ENCODE measurements around the gene DDX41.

Gene DDX41

GRCh38 chr5:177483042-177483441 is 33.7 kb downstream of the DDX41 start:
- no peak for DNase-seq

DNA sequence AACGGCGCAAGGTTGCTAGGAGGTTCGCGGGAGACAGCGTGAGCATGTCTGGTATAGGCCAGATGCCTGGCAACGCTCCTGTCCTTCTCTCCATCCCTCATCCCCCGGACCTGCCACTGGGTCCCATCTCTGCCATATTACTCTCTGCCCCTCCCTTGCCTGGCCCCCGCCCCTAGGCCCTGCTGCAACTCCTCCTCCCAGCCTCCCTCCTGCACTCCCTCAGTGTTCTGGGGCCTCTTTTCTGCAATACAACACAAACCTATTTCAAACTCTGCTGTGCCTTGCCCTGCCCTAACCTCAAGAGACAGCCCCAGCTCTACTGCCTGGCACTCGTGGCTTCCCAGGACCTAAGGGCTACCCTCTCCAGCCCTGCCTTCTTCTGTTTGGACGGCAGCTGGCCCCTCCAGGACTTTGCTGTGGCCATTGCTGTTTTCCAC is 34.4 kb downstream of the DDX41 start:
- no peak for DNase-seq

DNA sequence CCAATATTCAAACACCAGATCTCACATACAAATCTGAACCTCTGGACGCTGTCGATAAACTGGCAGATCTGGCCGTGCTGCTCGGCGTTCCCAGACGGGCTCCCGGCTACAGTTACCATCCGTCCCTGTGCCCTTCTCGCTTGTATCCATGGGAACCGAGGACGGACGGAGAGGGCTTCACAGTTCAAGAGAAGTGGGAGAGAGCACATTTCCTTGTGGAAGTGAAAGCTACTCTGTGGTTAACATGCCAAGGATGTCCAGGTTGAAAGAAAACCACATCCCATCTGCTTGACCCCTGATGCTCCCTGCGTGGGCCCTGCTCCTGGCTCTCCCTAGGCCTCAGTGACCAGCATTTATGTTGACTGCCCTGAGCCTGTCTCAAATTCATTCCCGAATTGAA is 37.0 kb downstream of the DDX41 start:
- DNase-seq, result no peak

GRCh38 chr5:177478711-177479646 is 37.8 kb downstream of the DDX41 start:
- no peak for DNase-seq

DNA sequence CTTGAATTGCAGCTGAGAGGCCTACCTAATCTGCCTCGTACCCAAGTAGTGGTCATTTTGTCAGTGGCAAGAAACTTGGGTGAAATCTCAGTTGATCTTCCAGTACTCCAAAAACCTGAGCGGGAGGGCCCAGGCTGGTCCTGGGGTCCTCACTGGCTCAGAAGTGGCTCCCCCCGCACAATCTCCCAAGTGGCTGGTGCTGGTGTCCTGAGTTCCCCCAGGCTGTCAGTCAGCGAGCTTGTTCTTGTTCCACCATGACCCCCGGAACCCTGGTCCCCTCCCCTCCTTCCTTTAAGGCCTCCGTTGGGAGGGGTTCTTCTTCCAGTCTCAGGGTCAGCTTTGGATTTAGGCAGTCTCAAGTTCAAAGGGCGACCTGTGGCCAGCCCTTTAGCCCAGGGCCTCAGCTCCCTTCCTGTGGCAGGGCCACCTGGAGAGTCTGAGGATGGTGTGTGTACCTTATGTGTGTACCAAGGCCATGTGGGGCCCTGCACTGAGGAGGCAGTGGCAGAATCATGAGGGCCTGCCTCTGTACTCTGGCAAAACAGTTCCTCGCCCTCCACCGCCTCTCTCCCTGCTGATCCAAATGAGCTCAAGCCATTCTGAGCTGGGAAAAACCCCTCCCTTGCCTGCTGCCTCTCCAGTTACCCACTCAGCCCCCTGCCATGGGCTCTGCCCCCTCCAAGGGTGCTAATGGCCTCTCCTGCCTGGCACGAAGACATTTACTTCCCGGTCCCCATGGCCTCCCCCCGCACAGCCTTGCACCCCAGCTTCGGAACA is 38.9 kb downstream of the DDX41 start:
- DNase-seq, result no peak

- no peak for DNase-seq
Observed at GRCh38 chr5:177476531-177477233, 40.1 kb downstream of the DDX41 start.

GRCh38 chr5:177475563-177476427 is 41.0 kb downstream of the DDX41 start:
- DNase-seq, result no peak

DNA sequence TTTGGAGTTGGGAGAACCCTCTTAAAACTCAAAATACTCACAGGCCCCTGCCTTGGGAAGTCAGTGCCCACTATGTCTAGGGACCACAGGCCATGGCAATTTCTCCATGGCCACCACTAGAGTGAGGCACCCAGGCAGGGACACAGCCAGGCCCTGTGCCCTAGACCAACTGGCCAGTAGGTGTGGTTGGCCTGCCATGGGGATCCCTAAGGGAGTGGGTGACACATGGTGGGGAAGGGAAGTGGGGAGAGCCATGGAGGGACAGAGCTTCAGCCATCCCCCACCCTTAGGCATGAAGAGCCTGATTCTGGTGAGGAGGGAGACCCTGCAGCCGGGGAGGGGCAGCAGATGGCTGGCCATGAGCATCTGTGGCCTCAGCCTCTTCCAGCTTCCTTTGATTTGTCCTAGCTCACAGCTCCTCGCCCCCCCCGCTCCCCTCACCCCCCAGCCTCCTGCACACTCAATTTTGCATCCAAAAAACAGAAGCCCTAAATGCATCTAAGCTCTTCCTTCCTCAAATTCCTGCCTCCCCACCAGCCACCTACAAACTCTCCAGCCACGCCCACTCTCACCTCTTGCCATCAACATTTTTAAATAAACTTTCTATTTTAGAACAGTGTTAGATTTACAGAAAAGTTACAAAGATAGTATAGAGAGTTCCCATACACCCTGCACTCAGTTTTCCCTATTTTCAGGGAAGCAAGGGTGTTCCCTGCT is 41.8 kb downstream of the DDX41 start:
- DNase-seq, result no peak

GRCh38 chr5:177474002-177474476 is 42.7 kb downstream of the DDX41 start:
- DNase-seq, result no peak

GRCh38 chr5:177473443-177474001 is 43.2 kb downstream of the DDX41 start, which contains the start of gene DBN1:
Gene DBN1 (minus strand): TSS chr5:177473634. CDS start chr5:177473521, 113 bp downstream.
- peak in 1 of 2 experiments; percentile 47 for DNase-seq

DNA sequence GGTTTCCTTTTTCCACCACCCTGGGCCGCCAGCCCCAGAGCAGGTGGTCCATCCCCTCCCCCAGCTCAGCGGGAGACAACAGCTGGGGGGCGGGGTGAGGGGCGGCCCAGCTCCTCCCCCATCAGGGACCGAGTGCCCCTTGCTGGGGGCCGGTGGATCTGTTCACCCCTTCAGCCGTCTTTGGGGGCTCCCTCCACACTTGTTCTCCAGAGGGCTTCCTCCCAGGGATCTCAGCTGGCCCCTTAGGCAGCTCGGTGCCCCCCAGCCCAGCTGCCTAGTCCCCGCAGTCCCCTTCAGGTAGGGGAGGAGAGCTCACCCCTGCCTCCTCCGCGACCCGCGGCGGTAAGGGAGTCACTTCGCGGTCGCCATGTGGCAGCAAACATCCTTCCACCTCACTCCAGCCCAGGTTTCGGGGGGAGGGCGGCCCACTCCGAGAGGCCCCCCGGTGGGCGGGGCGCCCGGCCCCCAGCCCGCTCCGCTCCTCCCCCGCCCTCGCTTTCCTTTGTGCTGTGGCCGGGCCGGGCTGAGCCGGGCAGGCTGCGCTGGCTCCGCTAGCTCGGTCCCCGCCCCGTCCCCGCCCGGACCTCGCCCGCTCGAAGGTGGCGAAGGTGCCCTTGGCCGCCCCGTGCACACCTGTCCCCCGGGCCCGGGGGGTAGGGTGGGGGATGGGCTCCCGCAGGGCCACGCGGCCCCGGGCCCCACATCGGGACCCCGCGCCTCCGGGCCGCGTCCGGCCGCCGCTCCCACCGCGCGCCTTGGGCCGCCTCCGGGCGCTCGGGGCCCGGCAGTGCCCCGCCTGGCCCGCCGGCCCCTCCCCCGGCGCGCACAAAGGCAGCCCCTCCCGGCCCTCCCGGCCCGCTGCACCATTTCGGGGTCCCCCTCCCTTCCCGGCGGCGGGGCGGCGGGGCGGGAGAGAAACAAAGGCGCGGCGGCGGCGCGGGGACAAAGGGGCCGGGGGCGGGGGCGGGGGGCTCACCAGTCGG is 44.0 kb downstream of the DDX41 start:
- DNase-seq, result no peak

DNA sequence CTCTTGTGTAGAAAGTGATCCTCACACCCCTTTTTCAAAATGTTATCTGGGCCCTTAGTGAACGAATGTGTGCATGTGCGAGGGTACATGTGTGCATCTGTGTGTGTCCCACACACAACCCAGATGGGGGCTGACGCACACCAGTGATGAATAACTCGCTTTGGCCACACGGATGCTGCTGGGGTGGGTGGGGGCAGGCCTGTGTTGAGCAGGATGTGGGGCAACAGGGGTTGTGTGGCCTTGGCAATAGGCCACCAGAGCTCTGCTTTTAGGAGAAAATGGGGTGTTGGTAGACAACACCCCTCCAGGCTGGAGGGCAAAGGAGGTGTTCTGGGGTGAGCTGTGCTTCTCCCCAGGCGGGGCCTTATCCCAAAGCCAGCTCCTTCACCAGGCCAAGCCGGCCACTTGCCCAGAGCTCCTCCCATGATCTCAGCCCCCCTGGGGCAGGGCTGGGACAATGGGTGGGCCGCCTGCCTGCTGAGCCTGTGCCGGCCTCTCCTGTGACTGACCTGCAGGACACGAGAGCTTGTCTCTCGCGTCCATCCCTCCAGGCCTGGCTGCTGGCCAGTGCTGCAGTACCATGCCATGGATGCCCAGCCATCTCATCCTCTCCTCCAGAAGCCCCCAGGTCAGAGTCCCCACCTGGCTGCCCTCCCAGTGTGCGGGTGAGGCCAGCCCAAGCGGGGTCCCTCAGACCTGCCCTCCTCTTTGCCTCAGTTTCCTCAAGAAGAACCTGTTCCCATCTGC is 45.0 kb downstream of the DDX41 start:
- DNase-seq, result no peak

GRCh38 chr5:177470759-177471536 is 45.8 kb downstream of the DDX41 start:
- DNase-seq, result peak in 1 of 2 experiments; percentile 37

- no peak for DNase-seq
Observed at GRCh38 chr5:177469750-177470525, 46.8 kb downstream of the DDX41 start.

- no peak for DNase-seq
Observed at GRCh38 chr5:177468685-177469628, 47.8 kb downstream of the DDX41 start.

GRCh38 chr5:177468329-177468684 is 48.5 kb downstream of the DDX41 start:
- no peak for DNase-seq

All from SW 1271 (cell line).